SK-N-SH treated with all-trans-retinoic acid at 6 μM for 48 hours (cell line): ENCODE data around the gene ATCAY.

Experiments used
- ATAC-seq: fragments of 200-7000 bp; cut with Tn5 transposase; 3 replicates; pipeline ENCODE4 v1.9.1; 2020; ENCODE audit warnings: mild to moderate bottlenecking, moderate library complexity
- ARNTL ChIP-seq: fragments of 450-650 bp; formaldehyde crosslinking; IDR thresholded peaks from 2 replicates; pipeline ENCODE4 v1.5.0; 2020; ENCODE audit warnings: low read depth, mild to moderate bottlenecking, moderate library complexity, borderline replicate concordance
- BACH2 ChIP-seq: fragments of 250-450 bp; sonication (Bioruptor Pico); IDR thresholded peaks from 2 replicates; pipeline ENCODE4 v1.9.0; 2021; ENCODE audit warnings: mild to moderate bottlenecking, borderline replicate concordance
- CSDC2 ChIP-seq: fragments of 250-450 bp; sonication (Bioruptor Pico); IDR thresholded peaks from 2 replicates; pipeline ENCODE4 v1.5.0; 2020; ENCODE audit warnings: mild to moderate bottlenecking, moderate library complexity
- GLIS3 ChIP-seq: fragments of 250-450 bp; sonication (Bioruptor Pico); IDR thresholded peaks from 2 replicates; pipeline ENCODE4 v1.5.0; 2020; ENCODE audit warnings: mild to moderate bottlenecking, moderate library complexity
- OSR1 ChIP-seq: fragments of 250-450 bp; sonication (Bioruptor Pico); IDR thresholded peaks from 2 replicates; pipeline ENCODE4 v1.8.0; 2022; ENCODE audit warnings: moderate library complexity, mild to moderate bottlenecking, inconsistent platforms
- RARB ChIP-seq: fragments of 250-450 bp; sonication (Bioruptor Pico); IDR thresholded peaks from 2 replicates; pipeline ENCODE4 v1.8.0; 2021; ENCODE audit warnings: mild to moderate bottlenecking, moderate library complexity
- SNAI2 ChIP-seq: fragments of 250-450 bp; sonication (Bioruptor Pico); IDR thresholded peaks from 2 replicates; pipeline ENCODE4 v1.5.0; 2020; ENCODE audit warnings: mild to moderate bottlenecking, moderate library complexity
- TCF4 ChIP-seq: fragments of 250-450 bp; sonication (Bioruptor Pico); IDR thresholded peaks from 2 replicates; pipeline ENCODE4 v1.8.0; 2021; ENCODE audit warnings: mild to moderate bottlenecking, moderate library complexity, borderline replicate concordance
- TOX ChIP-seq: fragments of 250-450 bp; sonication (Bioruptor Pico); IDR thresholded peaks from 2 replicates; pipeline ENCODE4 v1.8.0; 2021; ENCODE audit warnings: mild to moderate bottlenecking, moderate library complexity, borderline replicate concordance
- ZC3H10 ChIP-seq: fragments of 250-450 bp; sonication (Bioruptor Pico); IDR thresholded peaks from 2 replicates; pipeline ENCODE4 v1.5.1; 2021; ENCODE audit warnings: mild to moderate bottlenecking, moderate library complexity
- ZFP3 ChIP-seq: fragments of 250-450 bp; sonication (Bioruptor Pico); IDR thresholded peaks from 2 replicates; pipeline ENCODE4 v1.5.0; 2020; ENCODE audit warnings: mild to moderate bottlenecking, moderate library complexity
- ZFP30 ChIP-seq: fragments of 450-650 bp; formaldehyde crosslinking; IDR thresholded peaks from 2 replicates; pipeline ENCODE4 v1.5.0; 2022; ENCODE audit warnings: mild to moderate bottlenecking, moderate library complexity
- ZNF565 ChIP-seq: fragments of 450-650 bp; formaldehyde crosslinking; conservative IDR thresholded peaks from 2 replicates; pipeline ENCODE4 v1.5.0; 2020; ENCODE audit warnings: low read depth, mild to moderate bottlenecking, moderate library complexity
- TF ChIP-seq, protein P1 (sequence below): fragments of 250-450 bp; sonication (Bioruptor Pico); IDR thresholded peaks from 2 replicates; pipeline ENCODE4 v1.5.1; 2021; ENCODE audit warnings: mild to moderate bottlenecking, moderate library complexity
- TF ChIP-seq, protein P2 (sequence below): fragments of 250-450 bp; sonication (Bioruptor Pico); IDR thresholded peaks from 2 replicates; pipeline ENCODE4 v1.8.0; 2021; ENCODE audit warnings: low read depth, mild to moderate bottlenecking, moderate library complexity, borderline replicate concordance
- TF ChIP-seq, protein P3 (sequence below): fragments of 250-450 bp; sonication (Bioruptor Pico); IDR thresholded peaks from 2 replicates; pipeline ENCODE4 v1.5.1; 2020; ENCODE audit warnings: low read depth, mild to moderate bottlenecking, moderate library complexity
- TF ChIP-seq, protein P4 (sequence below): fragments of 250-450 bp; sonication (Bioruptor Pico); IDR thresholded peaks from 2 replicates; pipeline ENCODE4 v1.8.0; 2020; ENCODE audit warnings: mild to moderate bottlenecking, moderate library complexity, borderline replicate concordance
- TF ChIP-seq, protein P5 (sequence below): fragments of 250-450 bp; sonication (Bioruptor Pico); IDR thresholded peaks from 2 replicates; pipeline ENCODE4 v1.5.0; 2020; ENCODE audit warnings: mild to moderate bottlenecking, moderate library complexity

ATCAY gene

DNA sequence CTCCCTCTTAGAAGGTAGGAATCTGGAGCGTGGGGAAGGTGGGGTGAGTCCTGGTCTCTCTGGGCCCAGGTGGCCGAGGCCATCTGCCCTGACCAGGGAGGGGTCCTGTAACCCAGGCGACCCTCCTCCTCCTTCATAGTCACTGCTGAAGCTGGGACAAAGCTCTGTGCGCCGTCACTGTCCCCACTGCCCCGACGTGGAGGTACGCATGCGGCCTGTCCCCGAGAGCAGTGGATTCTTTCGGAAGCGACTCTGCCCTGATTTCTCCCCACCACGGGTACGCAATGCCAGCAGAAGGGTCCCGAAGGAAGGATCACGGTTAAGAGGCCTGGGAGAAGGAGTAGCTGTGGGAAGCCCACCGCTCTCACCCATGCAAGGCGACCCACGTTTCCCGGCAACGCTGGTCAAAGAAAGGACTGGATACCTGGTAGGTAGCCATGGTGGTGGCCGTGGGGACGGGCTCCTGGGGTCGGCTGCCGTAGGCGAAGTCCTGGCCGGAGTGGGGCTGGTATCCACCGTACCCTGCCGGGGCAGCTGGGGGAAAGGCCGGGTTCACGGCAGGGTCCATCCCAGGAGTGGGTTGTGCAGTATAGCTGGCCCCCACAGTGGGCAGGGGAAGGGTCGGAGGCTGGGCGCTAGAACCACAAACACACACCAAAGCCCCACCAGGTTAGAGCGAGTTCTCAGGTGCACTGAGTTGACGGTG, 46.0 kb upstream of the ATCAY start (continued):
- TF ChIP-seq GLIS3 (CRISPR knock-in tag): no peak
- no peak for TF ChIP-seq ARNTL
- TF ChIP-seq, protein P1, sequence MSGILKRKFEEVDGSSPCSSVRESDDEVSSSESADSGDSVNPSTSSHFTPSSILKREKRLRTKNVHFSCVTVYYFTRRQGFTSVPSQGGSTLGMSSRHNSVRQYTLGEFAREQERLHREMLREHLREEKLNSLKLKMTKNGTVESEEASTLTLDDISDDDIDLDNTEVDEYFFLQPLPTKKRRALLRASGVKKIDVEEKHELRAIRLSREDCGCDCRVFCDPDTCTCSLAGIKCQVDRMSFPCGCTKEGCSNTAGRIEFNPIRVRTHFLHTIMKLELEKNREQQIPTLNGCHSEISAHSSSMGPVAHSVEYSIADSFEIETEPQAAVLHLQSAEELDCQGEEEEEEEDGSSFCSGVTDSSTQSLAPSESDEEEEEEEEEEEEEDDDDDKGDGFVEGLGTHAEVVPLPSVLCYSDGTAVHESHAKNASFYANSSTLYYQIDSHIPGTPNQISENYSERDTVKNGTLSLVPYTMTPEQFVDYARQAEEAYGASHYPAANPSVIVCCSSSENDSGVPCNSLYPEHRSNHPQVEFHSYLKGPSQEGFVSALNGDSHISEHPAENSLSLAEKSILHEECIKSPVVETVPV: no peak
- no peak for TF ChIP-seq ZFP3 (CRISPR knock-in tag)

DNA sequence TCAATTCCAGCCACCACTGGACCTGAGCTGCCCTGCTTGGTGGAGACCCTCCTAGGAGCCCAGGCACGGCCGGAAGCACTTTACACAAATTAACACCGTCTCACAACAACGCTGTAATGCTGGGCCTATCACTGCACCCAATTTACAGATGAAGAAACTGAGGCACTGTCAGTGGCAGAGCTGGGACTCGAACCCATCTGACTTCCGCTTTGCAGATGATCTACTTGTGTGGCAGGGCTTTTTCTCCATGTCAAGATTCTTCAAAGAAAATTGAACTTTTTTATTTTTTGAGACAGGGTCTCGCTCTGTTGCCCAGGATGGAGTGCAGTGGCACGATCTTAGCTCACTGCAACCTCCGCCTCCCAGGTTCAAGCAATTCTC, 45.4 kb upstream of the ATCAY start:
- TF ChIP-seq, protein P2, sequence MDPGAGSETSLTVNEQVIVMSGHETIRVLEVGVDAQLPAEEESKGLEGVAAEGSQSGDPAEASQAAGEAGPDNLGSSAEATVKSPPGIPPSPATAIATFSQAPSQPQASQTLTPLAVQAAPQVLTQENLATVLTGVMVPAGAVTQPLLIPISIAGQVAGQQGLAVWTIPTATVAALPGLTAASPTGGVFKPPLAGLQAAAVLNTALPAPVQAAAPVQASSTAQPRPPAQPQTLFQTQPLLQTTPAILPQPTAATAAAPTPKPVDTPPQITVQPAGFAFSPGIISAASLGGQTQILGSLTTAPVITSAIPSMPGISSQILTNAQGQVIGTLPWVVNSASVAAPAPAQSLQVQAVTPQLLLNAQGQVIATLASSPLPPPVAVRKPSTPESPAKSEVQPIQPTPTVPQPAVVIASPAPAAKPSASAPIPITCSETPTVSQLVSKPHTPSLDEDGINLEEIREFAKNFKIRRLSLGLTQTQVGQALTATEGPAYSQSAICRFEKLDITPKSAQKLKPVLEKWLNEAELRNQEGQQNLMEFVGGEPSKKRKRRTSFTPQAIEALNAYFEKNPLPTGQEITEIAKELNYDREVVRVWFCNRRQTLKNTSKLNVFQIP (CRISPR knock-in tag): no peak
- TF ChIP-seq ZC3H10 (CRISPR knock-in tag): no peak
- TF ChIP-seq GLIS3 (CRISPR knock-in tag): no peak
- no peak for TF ChIP-seq BACH2 (CRISPR knock-in tag)
- no peak for TF ChIP-seq ARNTL
- TF ChIP-seq, protein P1: no peak
- TF ChIP-seq, protein P3, sequence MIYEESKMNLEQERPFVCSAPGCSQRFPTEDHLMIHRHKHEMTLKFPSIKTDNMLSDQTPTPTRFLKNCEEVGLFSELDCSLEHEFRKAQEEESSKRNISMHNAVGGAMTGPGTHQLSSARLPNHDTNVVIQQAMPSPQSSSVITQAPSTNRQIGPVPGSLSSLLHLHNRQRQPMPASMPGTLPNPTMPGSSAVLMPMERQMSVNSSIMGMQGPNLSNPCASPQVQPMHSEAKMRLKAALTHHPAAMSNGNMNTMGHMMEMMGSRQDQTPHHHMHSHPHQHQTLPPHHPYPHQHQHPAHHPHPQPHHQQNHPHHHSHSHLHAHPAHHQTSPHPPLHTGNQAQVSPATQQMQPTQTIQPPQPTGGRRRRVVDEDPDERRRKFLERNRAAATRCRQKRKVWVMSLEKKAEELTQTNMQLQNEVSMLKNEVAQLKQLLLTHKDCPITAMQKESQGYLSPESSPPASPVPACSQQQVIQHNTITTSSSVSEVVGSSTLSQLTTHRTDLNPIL (CRISPR knock-in tag): no peak
- TF ChIP-seq, all 23 proteins: peak for 0
- ATAC-seq: no peak

DNA sequence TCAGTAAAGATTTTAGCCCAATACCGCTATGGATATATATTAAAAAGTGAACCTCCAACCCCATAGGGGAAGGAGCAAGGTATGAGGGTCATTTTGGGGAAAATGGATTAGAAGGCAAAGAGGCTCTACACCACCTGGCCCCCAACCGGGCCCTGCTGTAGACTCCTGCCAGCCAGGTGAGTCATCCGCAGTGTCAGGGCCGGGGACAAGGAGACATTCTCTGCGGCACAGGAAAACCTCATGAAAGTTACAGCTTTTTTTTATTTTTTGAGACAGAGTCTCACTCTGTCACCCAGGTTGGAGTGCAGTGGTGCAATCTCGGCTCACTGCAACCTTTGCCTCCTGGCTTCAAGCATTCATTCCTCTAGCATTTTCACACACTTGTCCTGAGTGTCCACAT, 43.6 kb upstream of the ATCAY start:
- TF ChIP-seq ZNF565 (no peak), BACH2 (CRISPR knock-in tag) (no peak), GLIS3 (CRISPR knock-in tag) (no peak)
- TF ChIP-seq, protein P4, sequence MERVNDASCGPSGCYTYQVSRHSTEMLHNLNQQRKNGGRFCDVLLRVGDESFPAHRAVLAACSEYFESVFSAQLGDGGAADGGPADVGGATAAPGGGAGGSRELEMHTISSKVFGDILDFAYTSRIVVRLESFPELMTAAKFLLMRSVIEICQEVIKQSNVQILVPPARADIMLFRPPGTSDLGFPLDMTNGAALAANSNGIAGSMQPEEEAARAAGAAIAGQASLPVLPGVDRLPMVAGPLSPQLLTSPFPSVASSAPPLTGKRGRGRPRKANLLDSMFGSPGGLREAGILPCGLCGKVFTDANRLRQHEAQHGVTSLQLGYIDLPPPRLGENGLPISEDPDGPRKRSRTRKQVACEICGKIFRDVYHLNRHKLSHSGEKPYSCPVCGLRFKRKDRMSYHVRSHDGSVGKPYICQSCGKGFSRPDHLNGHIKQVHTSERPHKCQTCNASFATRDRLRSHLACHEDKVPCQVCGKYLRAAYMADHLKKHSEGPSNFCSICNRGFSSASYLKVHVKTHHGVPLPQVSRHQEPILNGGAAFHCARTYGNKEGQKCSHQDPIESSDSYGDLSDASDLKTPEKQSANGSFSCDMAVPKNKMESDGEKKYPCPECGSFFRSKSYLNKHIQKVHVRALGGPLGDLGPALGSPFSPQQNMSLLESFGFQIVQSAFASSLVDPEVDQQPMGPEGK: no peak
- ATAC-seq: no peak

DNA sequence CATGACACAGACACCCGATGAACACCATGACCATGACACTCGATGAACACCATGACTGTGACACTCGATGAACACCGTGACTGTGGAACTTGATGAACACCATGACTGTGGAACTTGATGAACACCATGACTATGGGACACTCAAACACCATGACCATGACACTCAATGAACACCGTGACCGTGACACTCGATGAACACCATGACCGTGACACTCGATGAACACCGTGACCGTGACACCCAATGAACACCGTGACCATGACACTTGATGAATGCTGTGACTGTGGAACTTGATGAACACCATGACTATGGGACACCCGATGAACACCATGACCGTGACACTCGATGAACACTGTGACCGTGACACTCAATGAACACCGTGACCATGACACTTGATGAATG, 43.2 kb upstream of the ATCAY start:
- no peak for ATAC-seq
- TF ChIP-seq ARNTL: no peak
- TF ChIP-seq ZFP30 (CRISPR knock-in tag): no peak
- TF ChIP-seq SNAI2 (CRISPR knock-in tag): no peak
- TF ChIP-seq, protein P5, sequence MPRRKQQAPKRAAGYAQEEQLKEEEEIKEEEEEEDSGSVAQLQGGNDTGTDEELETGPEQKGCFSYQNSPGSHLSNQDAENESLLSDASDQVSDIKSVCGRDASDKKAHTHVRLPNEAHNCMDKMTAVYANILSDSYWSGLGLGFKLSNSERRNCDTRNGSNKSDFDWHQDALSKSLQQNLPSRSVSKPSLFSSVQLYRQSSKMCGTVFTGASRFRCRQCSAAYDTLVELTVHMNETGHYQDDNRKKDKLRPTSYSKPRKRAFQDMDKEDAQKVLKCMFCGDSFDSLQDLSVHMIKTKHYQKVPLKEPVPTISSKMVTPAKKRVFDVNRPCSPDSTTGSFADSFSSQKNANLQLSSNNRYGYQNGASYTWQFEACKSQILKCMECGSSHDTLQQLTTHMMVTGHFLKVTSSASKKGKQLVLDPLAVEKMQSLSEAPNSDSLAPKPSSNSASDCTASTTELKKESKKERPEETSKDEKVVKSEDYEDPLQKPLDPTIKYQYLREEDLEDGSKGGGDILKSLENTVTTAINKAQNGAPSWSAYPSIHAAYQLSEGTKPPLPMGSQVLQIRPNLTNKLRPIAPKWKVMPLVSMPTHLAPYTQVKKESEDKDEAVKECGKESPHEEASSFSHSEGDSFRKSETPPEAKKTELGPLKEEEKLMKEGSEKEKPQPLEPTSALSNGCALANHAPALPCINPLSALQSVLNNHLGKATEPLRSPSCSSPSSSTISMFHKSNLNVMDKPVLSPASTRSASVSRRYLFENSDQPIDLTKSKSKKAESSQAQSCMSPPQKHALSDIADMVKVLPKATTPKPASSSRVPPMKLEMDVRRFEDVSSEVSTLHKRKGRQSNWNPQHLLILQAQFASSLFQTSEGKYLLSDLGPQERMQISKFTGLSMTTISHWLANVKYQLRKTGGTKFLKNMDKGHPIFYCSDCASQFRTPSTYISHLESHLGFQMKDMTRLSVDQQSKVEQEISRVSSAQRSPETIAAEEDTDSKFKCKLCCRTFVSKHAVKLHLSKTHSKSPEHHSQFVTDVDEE (CRISPR knock-in tag): no peak
- TF ChIP-seq CSDC2 (CRISPR knock-in tag): no peak
- TF ChIP-seq, protein P3 (CRISPR knock-in tag): no peak
- TF ChIP-seq ZFP3 (CRISPR knock-in tag): no peak
- TF ChIP-seq OSR1: no peak
- TF ChIP-seq ZC3H10 (CRISPR knock-in tag): no peak
- no peak for TF ChIP-seq RARB (CRISPR knock-in tag)
- no peak for TF ChIP-seq TCF4 (CRISPR knock-in tag)
- TF ChIP-seq ZNF565: no peak
- TF ChIP-seq GLIS3 (CRISPR knock-in tag): no peak
- TF ChIP-seq TOX: no peak
- TF ChIP-seq, protein P2 (CRISPR knock-in tag): no peak
- TF ChIP-seq, protein P4: no peak
